PFSK-1 (cell line): ENCODE data around the gene MAPK12.

Experiments
- FOXP2 ChIP-seq: optimal IDR thresholded peaks from 2 replicates; pipeline ENCODE3; 2011; ENCODE audit warnings: borderline replicate concordance, control low read depth, inconsistent platforms; ENCODE audit not compliant: insufficient read depth; ENCODE audit errors: extremely low read length, extremely low read depth
- POLR2AphosphoS5 ChIP-seq: IDR thresholded peaks from 2 replicates; pipeline ENCODE4 v1.6.1; 2012; ENCODE audit warnings: low read depth, mild to moderate bottlenecking, control low read depth, low read length, moderate library complexity
- REST ChIP-seq, 2 experiments: IDR thresholded peaks; 2 replicates each; pipeline versions ENCODE4 v1.6.1 to v1.8.0; 2011 to 2012; ENCODE audit warnings: low read depth in 2 of 2, low read length in 2 of 2, control low read depth in 1 of 2, inconsistent platforms in 1 of 2, mild to moderate bottlenecking in 1 of 2, moderate library complexity in 1 of 2; ENCODE audit not compliant: insufficient read depth in 1 of 2
- SIN3A ChIP-seq: IDR thresholded peaks from 2 replicates; pipeline ENCODE4 v1.6.1; 2012; ENCODE audit warnings: mild to moderate bottlenecking, low read length, moderate library complexity, borderline replicate concordance; ENCODE audit not compliant: insufficient read depth
- TAF1 ChIP-seq: IDR thresholded peaks from 2 replicates; pipeline ENCODE4 v1.6.1; 2012; ENCODE audit warnings: low read length, control low read depth, borderline replicate concordance; ENCODE audit not compliant: insufficient read depth

The MAPK12 gene

GRCh38 chr22:50250249-50250554, 11.3 kb downstream of the MAPK12 start:
- no peak for TF ChIP-seq POLR2AphosphoS5
- no peak for TF ChIP-seq SIN3A
- no peak for TF ChIP-seq FOXP2
- no peak for TF ChIP-seq REST (IDR thresholded peaks at IDR 0.05; ENCODE audit: insufficient read depth in 1 of 2, low read depth in 2 of 2, low read length in 2 of 2)
- no peak for TF ChIP-seq TAF1

GRCh38 chr22:50249341-50250248, 11.9 kb downstream of the MAPK12 start:
- TF ChIP-seq FOXP2, result no peak
- no peak for TF ChIP-seq SIN3A
- TF ChIP-seq POLR2AphosphoS5, result no peak
- no peak for TF ChIP-seq TAF1
- no peak for TF ChIP-seq REST (IDR thresholded peaks at IDR 0.05; ENCODE audit: insufficient read depth in 1 of 2, low read depth in 2 of 2, low read length in 2 of 2)

- no peak for TF ChIP-seq FOXP2
These were observed 13.0 kb downstream of the MAPK12 start for GRCh38 chr22:50248196-50249081.

GRCh38 chr22:50247748-50248147, 13.7 kb downstream of the MAPK12 start:
- TF ChIP-seq POLR2AphosphoS5 (no peak), REST (IDR thresholded peaks at IDR 0.05; ENCODE audit: insufficient read depth in 1 of 2, low read depth in 2 of 2, low read length in 2 of 2) (no peak), FOXP2 (no peak), TAF1 (no peak), SIN3A (no peak)

GRCh38 chr22:50246242-50247175, 15.0 kb downstream of the MAPK12 start:
- no peak; the same call in 1 of the 2 replicates for TF ChIP-seq POLR2AphosphoS5
- TF ChIP-seq REST (IDR thresholded peaks at IDR 0.05; ENCODE audit: insufficient read depth in 1 of 2, low read depth in 2 of 2, low read length in 2 of 2), result no peak
- no peak for TF ChIP-seq FOXP2
- no peak for TF ChIP-seq TAF1
- no peak for TF ChIP-seq SIN3A
